Measurements from ENCODE around the gene FXYD5.

Gene FXYD5

GRCh38 chr19:35138305-35138892 lies 16.1 kb upstream of the FXYD5 start, which contains the start of gene FXYD1:
FXYD1 (plus strand) TSS chr19:35138824; CDS start chr19:35140080, 1,256 bp downstream.
- no peak for TF ChIP-seq CTCF (IDR thresholded peaks at IDR 0.05; ENCODE audit: low read length, missing control alignments)
- H3K4me3 ChIP-seq (replicated peaks; ENCODE audit: low read depth, low read length), result no peak within 1 kb of the TSS
- no peak for DNase-seq (ENCODE audit: low read depth)

GRCh38 chr19:35140207-35140961 lies 14.2 kb upstream of the FXYD5 start:
- H3K4me3 ChIP-seq (replicated peaks; ENCODE audit: low read depth, low read length), result no peak overlapping the region
- TF ChIP-seq CTCF (IDR thresholded peaks at IDR 0.05; ENCODE audit: low read length, missing control alignments), result no peak
- DNase-seq (ENCODE audit: low read depth), result no peak

GRCh38 chr19:35140962-35141836 lies 13.3 kb upstream of the FXYD5 start:
- peak; percentile 38 for TF ChIP-seq CTCF (IDR thresholded peaks at IDR 0.05; ENCODE audit: low read length, missing control alignments)
- DNase-seq (ENCODE audit: low read depth), result peak; percentile 89
- peak overlapping the region; percentile 17 for H3K4me3 ChIP-seq (replicated peaks; ENCODE audit: low read depth, low read length)

DNA sequence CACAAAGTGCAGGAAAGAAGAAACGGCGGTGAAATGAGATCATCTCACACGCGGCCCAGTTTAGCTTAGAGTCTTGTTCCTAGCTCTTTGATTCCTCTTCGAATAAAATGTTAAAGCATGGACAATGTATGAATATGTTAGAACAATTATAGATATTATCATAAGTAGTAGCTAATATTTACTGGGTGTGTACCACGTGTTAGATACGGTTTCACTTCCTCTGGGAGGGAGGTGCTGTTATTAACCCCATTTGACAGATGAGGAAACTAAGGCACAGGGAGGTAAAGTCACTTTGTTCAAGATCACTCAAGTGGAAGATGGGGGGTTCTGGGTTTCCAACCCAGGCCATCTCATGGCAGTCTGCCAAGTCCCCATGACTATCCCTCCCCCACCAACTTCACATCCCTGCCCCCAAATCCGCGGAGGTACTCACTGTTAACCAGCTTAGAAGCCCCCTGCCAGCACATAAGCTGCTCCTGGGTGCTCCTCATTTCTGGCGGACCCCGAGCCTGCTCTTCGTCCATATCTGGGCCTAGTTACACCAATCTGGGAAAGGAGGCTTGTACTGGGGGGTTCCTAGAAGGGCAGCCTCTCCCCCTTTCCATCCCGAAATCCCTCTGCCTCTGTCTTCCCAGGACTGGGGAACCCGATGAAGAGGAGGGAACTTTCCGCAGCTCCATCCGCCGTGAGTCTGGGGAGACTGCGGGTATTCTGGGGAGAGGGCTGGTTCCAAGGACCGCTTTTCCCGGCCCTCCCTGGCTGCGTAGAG lies 12.5 kb upstream of the FXYD5 start:
- DNase-seq (ENCODE audit: low read depth), result no peak
- no peak for TF ChIP-seq CTCF (IDR thresholded peaks at IDR 0.05; ENCODE audit: low read length, missing control alignments)
- H3K4me3 ChIP-seq (replicated peaks; ENCODE audit: low read depth, low read length), result no peak overlapping the region

DNA sequence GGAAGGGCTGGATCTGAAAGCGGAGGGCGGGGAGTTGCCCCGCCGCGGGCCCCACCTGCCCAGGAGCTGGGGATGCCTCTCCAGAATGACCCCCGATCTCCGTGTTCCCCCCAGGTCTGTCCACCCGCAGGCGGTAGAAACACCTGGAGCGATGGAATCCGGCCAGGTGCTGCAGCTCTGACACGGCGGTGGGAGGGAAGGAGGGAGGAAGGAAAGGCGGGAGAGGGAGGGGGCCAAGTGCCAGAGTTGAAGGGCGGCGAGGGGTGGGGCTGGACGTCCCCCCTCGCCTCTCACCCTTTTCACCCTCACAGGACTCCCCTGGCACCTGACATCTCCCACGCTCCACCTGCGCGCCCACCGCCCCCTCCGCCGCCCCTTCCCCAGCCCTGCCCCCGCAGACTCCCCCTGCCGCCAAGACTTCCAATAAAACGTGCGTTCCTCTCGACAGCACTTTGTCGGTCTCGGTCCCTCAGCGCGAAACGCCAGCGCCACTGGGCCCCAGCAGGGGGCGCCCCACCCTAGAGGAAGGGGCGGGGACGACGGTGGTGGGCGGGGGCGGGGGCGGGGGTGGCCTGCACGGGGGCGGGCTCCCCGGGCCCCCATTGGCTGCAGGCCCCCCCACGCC lies 11.8 kb upstream of the FXYD5 start:
- peak; percentile 52 for DNase-seq (ENCODE audit: low read depth)
- H3K4me3 ChIP-seq (replicated peaks; ENCODE audit: low read depth, low read length), result no peak overlapping the region
- TF ChIP-seq CTCF (IDR thresholded peaks at IDR 0.05; ENCODE audit: low read length, missing control alignments), result peak; percentile 38

DNA sequence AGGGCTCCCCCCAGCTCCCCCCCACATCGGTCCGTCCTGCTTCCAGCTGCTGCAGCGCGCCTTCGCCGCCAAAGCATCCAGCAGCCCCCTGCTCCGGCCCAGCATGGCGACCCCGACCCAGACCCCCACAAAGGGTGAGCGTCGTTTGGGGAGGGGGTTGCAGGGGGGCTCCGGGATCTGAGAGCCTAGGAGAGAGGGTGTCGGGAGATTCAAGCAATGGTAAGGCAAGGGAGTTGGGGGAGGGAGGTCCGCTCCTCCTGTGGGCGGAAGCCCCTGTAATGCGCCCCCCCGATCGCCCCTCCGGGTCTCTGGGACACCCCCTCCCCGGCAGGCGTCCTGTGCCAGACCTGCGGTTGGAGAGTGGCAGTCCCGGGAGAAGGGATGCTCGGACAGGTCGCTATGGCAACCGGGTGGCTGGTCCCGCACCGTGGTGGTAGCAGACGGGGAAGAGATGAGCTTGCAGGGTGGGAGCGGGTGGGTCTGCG lies 11.3 kb upstream of the FXYD5 start, which contains the start of gene FXYD7:
TSS of gene FXYD7 (plus strand) at position 25 of the 485 bp plus-strand sequence. CDS start at position 104, 79 bp downstream.
- DNase-seq (ENCODE audit: low read depth), result no peak
- H3K4me3 ChIP-seq (replicated peaks; ENCODE audit: low read depth, low read length), result no peak within 1 kb of the TSS

More for the DNA sequence above, 11.3 kb upstream of the FXYD5 start, which contains the start of gene FXYD7:
- TF ChIP-seq CTCF (IDR thresholded peaks at IDR 0.05; ENCODE audit: low read length, missing control alignments), result no peak
